HL-60 (cell line): ENCODE measurements around the gene MACROD2.

Experiments used
- DNase-seq, 2 experiments: peaks; one replicate each; pipeline ENCODE4 v3.0.0-alpha.2; 2010 to 2020; ENCODE audit warnings: low read depth in 1 of 2, low spot score in 1 of 2
- H3K27ac ChIP-seq: fragments of 250-450 bp; sonication (Bioruptor Pico); replicated peaks from 2 replicates; pipeline ENCODE4 v1.5.1; 2020; ENCODE audit warnings: mild to moderate bottlenecking, moderate library complexity
- H3K27me3 ChIP-seq: fragments of 250-450 bp; sonication (Bioruptor Pico); 2 replicates; pipeline ENCODE4 v1.5.1; 2021; ENCODE audit warnings: mild to moderate bottlenecking, moderate library complexity; ENCODE audit not compliant: insufficient read depth, poor library complexity, severe bottlenecking
- H3K4me3 ChIP-seq: replicated peaks from 2 replicates; pipeline ENCODE4 v1.5.1; 2011; ENCODE audit warnings: mild to moderate bottlenecking, control low read depth, low read length; ENCODE audit not compliant: insufficient read depth
- CTCF ChIP-seq: IDR thresholded peaks from one replicate; pipeline ENCODE4 v1.5.1; 2011; ENCODE audit warnings: low read length, control low read depth, inconsistent platforms; ENCODE audit not compliant: insufficient read depth
- GABPA ChIP-seq: IDR thresholded peaks from 2 replicates; pipeline ENCODE4 v1.6.1; 2012; ENCODE audit warnings: low read depth
- POLR2AphosphoS5 ChIP-seq: IDR thresholded peaks from 2 replicates; pipeline ENCODE4 v1.6.1; 2012; ENCODE audit warnings: low read depth
- REST ChIP-seq: IDR thresholded peaks from 2 replicates; pipeline ENCODE4 v1.6.1; 2012; ENCODE audit warnings: low read depth; ENCODE audit not compliant: insufficient replicate concordance
- SPI1 ChIP-seq: IDR thresholded peaks from 2 replicates; pipeline ENCODE4 v1.6.1; 2012; ENCODE audit warnings: low read depth, mild to moderate bottlenecking, borderline replicate concordance

The MACROD2 gene

GRCh38 chr20:15171016-15171415 is 1175.7 kb downstream of the MACROD2 start:
- H3K27me3 ChIP-seq: no peaks in the 10 kb centered on the region
- DNase-seq: no peak
- no peak overlapping the region for H3K4me3 ChIP-seq
- no peak overlapping the region for H3K27ac ChIP-seq
- TF ChIP-seq REST (no peak), CTCF (no peak), POLR2AphosphoS5 (no peak), GABPA (no peak), SPI1 (no peak)

DNA sequence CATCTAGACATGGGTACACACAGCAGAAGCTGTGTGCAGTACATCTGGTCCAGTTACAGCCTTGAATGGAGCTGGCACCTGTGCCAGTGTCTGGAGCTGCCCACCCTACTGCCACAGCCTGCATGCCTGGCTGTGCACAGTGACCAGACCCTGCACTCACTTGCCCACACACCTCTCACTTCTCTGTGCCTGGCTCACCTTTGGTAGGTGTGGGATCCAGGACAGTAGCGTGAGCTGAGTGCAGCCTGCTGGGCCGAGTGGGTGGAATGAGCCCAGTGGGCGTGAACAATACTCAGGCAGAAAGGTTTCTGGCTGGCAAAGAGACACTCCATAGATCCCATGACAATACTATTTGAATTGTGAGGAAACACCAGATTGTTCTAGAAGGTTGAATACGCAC is 1181.6 kb downstream of the MACROD2 start:
- Histone ChIP-seq H3K27ac (no peak overlapping the region), H3K4me3 (no peak overlapping the region), H3K27me3 (no peaks in the 10 kb centered on the region)
- TF ChIP-seq REST (no peak), SPI1 (no peak), POLR2AphosphoS5 (no peak), GABPA (no peak), CTCF (no peak)
- DNase-seq: no peak

DNA sequence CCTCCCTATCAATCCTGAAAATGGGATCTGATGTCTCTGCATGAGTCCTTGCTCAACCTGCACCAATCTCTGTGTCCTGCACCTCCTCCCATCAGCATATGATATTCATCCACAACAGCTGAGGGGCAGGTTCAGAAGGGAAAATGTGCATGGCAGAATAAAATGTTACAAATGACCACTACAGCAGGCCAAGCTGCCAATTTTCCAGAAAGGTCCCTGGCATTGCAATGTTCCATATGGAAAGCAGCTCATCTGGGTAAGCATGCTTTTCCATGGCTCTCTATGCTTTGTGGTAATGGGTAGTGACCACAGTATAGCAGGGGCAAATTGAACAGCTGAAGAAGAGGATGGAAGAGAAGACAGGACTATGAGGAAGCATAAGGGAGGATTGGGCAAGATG is 1183.3 kb downstream of the MACROD2 start:
- H3K27me3 ChIP-seq: no peaks in the 10 kb centered on the region
- H3K27ac ChIP-seq: no peak overlapping the region
- TF ChIP-seq GABPA (no peak), POLR2AphosphoS5 (no peak), SPI1 (no peak), CTCF (no peak), REST (no peak)
- no peak overlapping the region for H3K4me3 ChIP-seq
- no peak for DNase-seq
